Neutrophil (primary cell): ENCODE measurements around the gene MYEOV.

Experiments
- H3K27ac ChIP-seq: fragments of 200-600 bp; sonication (generic); 2 replicates; pipeline ENCODE4 v1.5.1; 2016; ENCODE audit warnings: mild to moderate bottlenecking, moderate library complexity
- H3K27me3 ChIP-seq: fragments of 200-600 bp; sonication (generic); 2 replicates; pipeline ENCODE4 v1.6.0; 2016; ENCODE audit warnings: mild to moderate bottlenecking
- H3K36me3 ChIP-seq: fragments of 200-600 bp; sonication (generic); 2 replicates; pipeline ENCODE4 v1.5.1; 2017
- H3K4me1 ChIP-seq, 2 experiments: fragments of 200-600 bp in 1 of 2; sonication (generic) in 1 of 2; 1 replicate in 1 of 2; 2 replicates in 1 of 2; pipeline versions ENCODE4 v1.5.1 to v1.6.1; 2013 to 2016; ENCODE audit warnings: low read depth in 1 of 2, low read length in 1 of 2, mild to moderate bottlenecking in 1 of 2, moderate library complexity in 1 of 2; ENCODE audit not compliant: control insufficient read depth in 1 of 2, insufficient read depth in 1 of 2
- H3K4me3 ChIP-seq, 2 experiments: fragments of 200-600 bp in 1 of 2; sonication (generic) in 1 of 2; 1 replicate in 1 of 2; 2 replicates in 1 of 2; pipeline ENCODE4 v1.5.1; 2013 to 2016; ENCODE audit warnings: low read depth in 1 of 2, low read length in 1 of 2, mild to moderate bottlenecking in 1 of 2, moderate library complexity in 1 of 2
- H3K9me3 ChIP-seq: fragments of 200-600 bp; sonication (generic); 2 replicates; pipeline ENCODE4 v1.5.1; 2016
- CTCF ChIP-seq: fragments of 200-600 bp; sonication (generic); IDR thresholded peaks from 2 replicates; pipeline ENCODE4 v1.5.1; 2016; ENCODE audit warnings: antibody characterized with exemption

The MYEOV gene

DNA sequence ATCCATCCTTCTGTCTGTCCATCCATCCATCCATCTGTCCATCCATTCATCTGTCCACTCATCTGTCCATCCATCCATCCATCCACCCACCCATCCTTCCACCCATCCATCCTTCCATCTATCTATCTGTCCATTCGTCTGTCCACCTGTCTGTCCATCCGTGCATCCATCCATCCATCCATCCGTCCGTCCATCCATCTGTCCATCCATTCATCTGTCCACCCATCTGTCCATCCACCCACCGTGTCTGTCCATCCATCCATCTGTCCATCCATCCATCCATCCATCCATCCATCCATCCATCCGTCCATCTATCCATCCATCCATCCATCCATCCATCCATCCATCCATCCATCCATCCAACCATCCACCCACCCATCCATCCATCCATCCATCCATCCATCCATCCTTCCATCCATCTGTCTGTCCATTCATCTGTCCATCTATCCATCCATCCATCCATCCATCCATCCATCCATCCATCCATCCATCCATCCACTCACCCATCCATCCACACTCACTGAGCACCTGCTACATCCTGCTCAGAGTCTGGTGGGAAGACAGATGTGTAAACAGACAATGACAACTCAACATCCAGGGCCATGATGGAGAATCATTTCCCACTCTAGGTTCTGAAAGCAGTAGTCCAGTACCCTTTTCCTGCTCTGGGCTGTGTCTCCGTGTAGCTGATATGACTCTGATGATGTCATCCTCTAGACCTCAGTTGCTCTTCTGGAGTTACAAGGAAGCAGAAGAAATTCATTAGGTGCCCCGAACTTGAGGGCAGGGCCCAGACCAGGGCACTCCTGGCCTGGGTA lies 30.8 kb upstream of the MYEOV start:
- Histone ChIP-seq H3K4me3 (no peak overlapping the region), H3K4me1 (no peaks in the 10 kb centered on the region), H3K9me3 (no peaks in the 10 kb centered on the region), H3K27ac (no peak overlapping the region), H3K36me3 (no peaks in the 10 kb centered on the region), H3K27me3 (peaks cover 7% of the 10 kb centered on the region)
- TF ChIP-seq CTCF: no peak

DNA sequence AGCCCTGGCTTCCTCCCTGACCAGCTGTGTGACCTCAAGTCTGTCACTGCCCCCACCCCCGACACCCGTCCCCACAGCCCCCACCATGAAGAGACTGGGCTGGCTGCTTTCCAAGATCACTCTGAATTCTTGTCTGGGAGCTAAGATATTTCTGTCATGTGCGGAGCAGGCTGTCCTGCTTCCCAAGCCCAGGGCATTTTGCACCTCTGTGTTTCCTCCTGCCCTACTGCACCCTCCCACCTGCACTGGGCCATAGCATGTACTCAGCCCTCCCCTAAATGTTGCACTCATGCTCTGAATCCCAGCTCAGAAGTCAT lies 30.3 kb upstream of the MYEOV start:
- no peaks in the 10 kb centered on the region for H3K9me3 ChIP-seq
- H3K4me3 ChIP-seq: no peak overlapping the region
- TF ChIP-seq CTCF: no peak
- H3K27me3 ChIP-seq: peaks cover 7% of the 10 kb centered on the region
- H3K36me3 ChIP-seq: no peaks in the 10 kb centered on the region
- H3K4me1 ChIP-seq: no peaks in the 10 kb centered on the region
- no peak overlapping the region for H3K27ac ChIP-seq

- Histone ChIP-seq H3K4me3 (no peak overlapping the region), H3K4me1 (no peaks in the 10 kb centered on the region), H3K36me3 (no peaks in the 10 kb centered on the region), H3K27me3 (no peaks in the 10 kb centered on the region), H3K9me3 (no peaks in the 10 kb centered on the region), H3K27ac (no peak overlapping the region)
- TF ChIP-seq CTCF: no peak
Measured at GRCh38 chr11:69264486-69264885, 29.5 kb upstream of the MYEOV start.

DNA sequence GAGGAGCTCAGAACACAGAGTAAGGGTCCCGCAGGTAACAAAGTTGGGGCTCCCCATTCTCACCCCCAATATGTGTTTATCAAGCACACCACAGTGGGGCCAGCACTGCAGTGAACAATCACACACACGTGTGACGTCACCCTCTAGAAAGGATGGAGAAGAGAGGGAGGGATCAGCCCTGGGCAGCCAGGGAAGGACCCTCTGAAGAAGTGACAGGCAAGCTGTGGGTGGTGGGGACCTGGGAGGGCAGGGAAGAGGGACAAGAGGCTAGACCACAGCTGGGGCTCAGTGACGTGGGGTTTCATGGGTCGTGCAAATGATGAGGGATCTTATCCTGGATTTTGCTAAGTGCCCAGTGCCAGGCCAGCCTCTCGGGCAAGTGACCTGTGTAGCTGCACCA lies 28.7 kb upstream of the MYEOV start:
- no peaks in the 10 kb centered on the region for H3K4me1 ChIP-seq
- H3K4me3 ChIP-seq: no peak overlapping the region
- H3K27me3 ChIP-seq: no peaks in the 10 kb centered on the region
- no peaks in the 10 kb centered on the region for H3K36me3 ChIP-seq
- TF ChIP-seq CTCF: no peak
- no peaks in the 10 kb centered on the region for H3K9me3 ChIP-seq
- H3K27ac ChIP-seq: no peak overlapping the region

DNA sequence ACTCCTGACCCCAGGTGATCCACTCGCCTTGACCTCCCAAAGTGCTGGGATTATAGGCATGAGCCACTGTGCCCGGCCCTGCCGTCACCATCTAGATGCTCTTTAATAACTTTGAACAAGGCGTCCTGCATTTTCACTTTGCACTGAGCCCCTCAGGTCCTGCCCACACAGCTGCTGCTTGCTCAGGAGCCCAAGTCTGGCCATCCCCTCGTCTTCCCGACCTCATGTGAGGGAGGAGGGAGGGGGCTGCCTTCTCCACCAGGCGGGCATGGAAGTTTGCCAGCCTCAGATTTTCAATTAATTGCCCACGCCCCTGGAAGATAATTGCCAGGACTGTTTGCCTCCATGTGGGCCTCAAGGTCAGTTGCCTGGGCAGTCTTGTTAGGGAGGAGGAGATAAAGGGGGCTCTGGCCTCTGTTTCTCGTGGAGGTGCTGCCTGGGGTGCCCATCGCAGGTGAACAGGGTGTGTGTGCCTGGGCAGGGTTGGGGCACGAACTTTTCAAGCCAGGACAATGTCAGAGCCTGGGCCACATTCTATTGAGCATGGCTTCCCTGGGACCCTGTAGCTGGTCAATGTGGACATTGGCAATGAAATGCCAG lies 27.9 kb upstream of the MYEOV start:
- H3K27ac ChIP-seq: no peak overlapping the region
- no peaks in the 10 kb centered on the region for H3K9me3 ChIP-seq
- no peak for TF ChIP-seq CTCF
- no peaks in the 10 kb centered on the region for H3K36me3 ChIP-seq
- no peaks in the 10 kb centered on the region for H3K4me1 ChIP-seq
- no peaks in the 10 kb centered on the region for H3K27me3 ChIP-seq
- no peak overlapping the region for H3K4me3 ChIP-seq
